Ishikawa (cell line): ENCODE results near the gene UBL7.

Experiments
- EGR1 ChIP-seq: IDR thresholded peaks from 2 replicates; pipeline ENCODE4 v1.6.1; 2012
- EP300 ChIP-seq: IDR thresholded peaks from 2 replicates; pipeline ENCODE4 v1.6.1; 2012; ENCODE audit warnings: borderline replicate concordance
- FOXM1 ChIP-seq: IDR thresholded peaks from 2 replicates; pipeline ENCODE4 v1.6.1; 2012; ENCODE audit warnings: low read depth, borderline replicate concordance
- REST ChIP-seq: IDR thresholded peaks from 2 replicates; pipeline ENCODE4 v1.6.1; 2012; ENCODE audit warnings: low read depth, mild to moderate bottlenecking
- TAF1 ChIP-seq: IDR thresholded peaks from 2 replicates; pipeline ENCODE4 v1.6.1; 2012; ENCODE audit warnings: low read depth, mild to moderate bottlenecking
- TEAD4 ChIP-seq: IDR thresholded peaks from 2 replicates; pipeline ENCODE4 v1.6.1; 2012
- USF1 ChIP-seq: IDR thresholded peaks from 2 replicates; pipeline ENCODE4 v1.6.1; 2012
- YY1 ChIP-seq: IDR thresholded peaks from 2 replicates; pipeline ENCODE4 v1.6.1; 2012; ENCODE audit warnings: low read depth

- TF ChIP-seq YY1 (no peak), EP300 (no peak), TEAD4 (no peak), FOXM1 (no peak), USF1 (no peak), TAF1 (no peak), EGR1 (no peak), REST (no peak)
Measured at GRCh38 chr15:74414603-74415338, 46.2 kb downstream of the UBL7 start.
